ENCODE measurements around the gene GPR25.

The GPR25 gene

GRCh38 chr1:200872446-200873115 is at the start of gene GPR25:
Gene GPR25, plus strand, starts transcription at chr1:200872981. Its CDS starts 57 bp downstream, at chr1:200873038.
- DNase-seq, result no peak

- DNase-seq, result no peak
These were observed 41.7 kb upstream of the GPR25 start for GRCh38 chr1:200831091-200831490.

- no peak for DNase-seq
These were observed 38.4 kb upstream of the GPR25 start for GRCh38 chr1:200834383-200834782.

GRCh38 chr1:200836213-200836612 is 36.6 kb upstream of the GPR25 start:
- no peak for DNase-seq

- DNase-seq, result no peak
These were observed 34.7 kb upstream of the GPR25 start for GRCh38 chr1:200837931-200838571.

GRCh38 chr1:200838676-200839445 is 33.9 kb upstream of the GPR25 start:
- no peak for DNase-seq

- DNase-seq, result no peak
These were observed 27.4 kb upstream of the GPR25 start for GRCh38 chr1:200845360-200845759.

GRCh38 chr1:200846398-200846797 is 26.4 kb upstream of the GPR25 start:
- no peak for DNase-seq

GRCh38 chr1:200849430-200849829 is 23.4 kb upstream of the GPR25 start:
- DNase-seq, result no peak

- no peak for DNase-seq
These were observed 22.2 kb upstream of the GPR25 start for GRCh38 chr1:200850554-200850953.

- DNase-seq, result no peak
These were observed 15.9 kb upstream of the GPR25 start for GRCh38 chr1:200856716-200857357.

- DNase-seq, result no peak
These were observed 15.0 kb upstream of the GPR25 start for GRCh38 chr1:200857804-200858203.

GRCh38 chr1:200861937-200862647 is 10.7 kb upstream of the GPR25 start:
- no peak for DNase-seq

GRCh38 chr1:200862713-200863415 is 9.9 kb upstream of the GPR25 start:
- no peak for DNase-seq

- DNase-seq, result no peak
These were observed 6.7 kb upstream of the GPR25 start for GRCh38 chr1:200866116-200866515.

GRCh38 chr1:200866521-200866920 is 6.3 kb upstream of the GPR25 start:
- DNase-seq, result no peak

- no peak for DNase-seq
These were observed 5.6 kb upstream of the GPR25 start for GRCh38 chr1:200867018-200867811.

GRCh38 chr1:200869376-200869752 is 3.4 kb upstream of the GPR25 start:
- DNase-seq, result no peak

- DNase-seq, result no peak
These were observed 2.9 kb upstream of the GPR25 start for GRCh38 chr1:200869753-200870391.

- no peak for DNase-seq
These were observed 412 bp downstream of the GPR25 start for GRCh38 chr1:200873116-200873670.

Data from activated CD8-positive, alpha-beta memory T cell treated with anti-CD3 and anti-CD28 coated beads, Interleukin-2, amount 50 U/mL, for 4 hours (primary cell).